Measurements from ENCODE around the gene ZNF644.

The ZNF644 gene

DNA sequence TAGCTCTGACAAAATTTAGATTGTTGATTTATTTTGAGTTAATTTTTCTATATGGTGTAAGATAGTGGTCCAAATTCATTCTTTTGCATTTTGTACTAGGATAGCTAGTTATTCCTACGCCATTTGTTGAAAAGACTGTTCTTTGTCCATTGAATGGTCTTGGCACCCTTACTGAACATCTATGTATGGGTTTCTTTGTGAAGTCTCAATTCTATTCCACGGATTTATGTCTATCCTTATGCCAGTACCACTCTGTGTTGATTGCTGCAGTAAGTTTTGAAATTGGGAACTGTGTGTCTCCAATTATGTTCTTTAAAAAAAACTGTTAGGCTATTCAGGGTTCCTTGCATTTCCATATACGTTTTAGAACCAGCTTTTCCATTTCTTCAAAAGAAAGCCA lies 145.7 kb downstream of the ZNF644 start:
- no peak overlapping the region for H3K27ac ChIP-seq
- TF ChIP-seq, protein P1, sequence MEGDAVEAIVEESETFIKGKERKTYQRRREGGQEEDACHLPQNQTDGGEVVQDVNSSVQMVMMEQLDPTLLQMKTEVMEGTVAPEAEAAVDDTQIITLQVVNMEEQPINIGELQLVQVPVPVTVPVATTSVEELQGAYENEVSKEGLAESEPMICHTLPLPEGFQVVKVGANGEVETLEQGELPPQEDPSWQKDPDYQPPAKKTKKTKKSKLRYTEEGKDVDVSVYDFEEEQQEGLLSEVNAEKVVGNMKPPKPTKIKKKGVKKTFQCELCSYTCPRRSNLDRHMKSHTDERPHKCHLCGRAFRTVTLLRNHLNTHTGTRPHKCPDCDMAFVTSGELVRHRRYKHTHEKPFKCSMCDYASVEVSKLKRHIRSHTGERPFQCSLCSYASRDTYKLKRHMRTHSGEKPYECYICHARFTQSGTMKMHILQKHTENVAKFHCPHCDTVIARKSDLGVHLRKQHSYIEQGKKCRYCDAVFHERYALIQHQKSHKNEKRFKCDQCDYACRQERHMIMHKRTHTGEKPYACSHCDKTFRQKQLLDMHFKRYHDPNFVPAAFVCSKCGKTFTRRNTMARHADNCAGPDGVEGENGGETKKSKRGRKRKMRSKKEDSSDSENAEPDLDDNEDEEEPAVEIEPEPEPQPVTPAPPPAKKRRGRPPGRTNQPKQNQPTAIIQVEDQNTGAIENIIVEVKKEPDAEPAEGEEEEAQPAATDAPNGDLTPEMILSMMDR (IDR thresholded peaks at IDR 0.05) = no peak
- TF ChIP-seq ZFX (IDR thresholded peaks at IDR 0.05; ENCODE audit: borderline replicate concordance) = no peak

All from 22Rv1 (cell line).